GM18909 (cell line): ENCODE results near the gene MED17.

ENCODE experiments used
- ATAC-seq: cut with Tn5 transposase; IDR thresholded peaks from one replicate; pipeline ENCODE4 v1.9.1; 2021; ENCODE audit warnings: mild to moderate bottlenecking; ENCODE audit not compliant: unreplicated experiment, poor library complexity

MED17 gene

GRCh38 chr11:93845181-93846092, 61.4 kb downstream of the MED17 start:
- no peak for ATAC-seq

GRCh38 chr11:93846411-93846810, 62.3 kb downstream of the MED17 start:
- ATAC-seq = no peak

GRCh38 chr11:93849201-93849600, 65.1 kb downstream of the MED17 start:
- no peak for ATAC-seq

- no peak for ATAC-seq
These were observed 65.9 kb downstream of the MED17 start for GRCh38 chr11:93849751-93850593.

GRCh38 chr11:93850594-93851018, 66.5 kb downstream of the MED17 start, which contains the start of gene VSTM5:
TSS of gene VSTM5 (minus strand) at chr11:93850618. CDS start at chr11:93850502, 116 bp downstream.
- ATAC-seq = no peak

- ATAC-seq = no peak
These were observed 68.2 kb downstream of the MED17 start for GRCh38 chr11:93852242-93852641.

GRCh38 chr11:93857413-93858120, 73.5 kb downstream of the MED17 start:
- no peak for ATAC-seq

GRCh38 chr11:93858121-93858775, 74.2 kb downstream of the MED17 start:
- no peak for ATAC-seq

GRCh38 chr11:93861808-93862207, 77.7 kb downstream of the MED17 start:
- ATAC-seq = no peak
